K562 (cell line): ENCODE results near the gene NFIC. TPM values are rescaled to one million over a fixed set of nuclear protein-coding genes. Genes with fewer than 3 reads are reported as not detected.

Source experiments
- ASH1L ChIP-seq: fragments of 450-650 bp; IDR thresholded peaks from 2 replicates; pipeline ENCODE4 v1.6.1; 2018; ENCODE audit warnings: borderline replicate concordance, mild to moderate bottlenecking, low read depth; ENCODE audit not compliant: partially characterized antibody
- ATF3 ChIP-seq, 2 experiments: fragments of 450-650 bp in 1 of 2; sonication (generic) in 1 of 2; formaldehyde crosslinking in 1 of 2; IDR thresholded peaks in 1 of 2; conservative IDR thresholded peaks in 1 of 2; 2 replicates each; pipeline versions ENCODE4 v1.6.1 to v1.8.1; 2016 to 2023; ENCODE audit warnings: mild to moderate bottlenecking in 2 of 2, moderate library complexity in 2 of 2, inconsistent platforms in 1 of 2, missing genetic modification reagents in 1 of 2
- BCOR ChIP-seq: fragments of 450-650 bp; IDR thresholded peaks from 2 replicates; pipeline ENCODE4 v1.6.1; 2016
- GATAD2A ChIP-seq: fragments of 450-650 bp; IDR thresholded peaks from 2 replicates; pipeline ENCODE4 v1.6.1; 2017
- HNRNPL ChIP-seq: fragments of 200-400 bp; formaldehyde crosslinking; IDR thresholded peaks from 2 replicates; pipeline ENCODE4 v1.6.1; 2017; ENCODE audit warnings: low read depth, mild to moderate bottlenecking, low read length
- MEIS2 ChIP-seq: fragments of 450-650 bp; IDR thresholded peaks from 2 replicates; pipeline ENCODE4 v1.6.1; 2014; ENCODE audit warnings: mild to moderate bottlenecking; ENCODE audit not compliant: partially characterized antibody
- MNT ChIP-seq, 2 experiments: fragments of 450-650 bp; conservative IDR thresholded peaks; 2 replicates each; pipeline ENCODE4 v1.6.1; 2017; ENCODE audit warnings: mild to moderate bottlenecking in 2 of 2, moderate library complexity in 2 of 2
- NFYB ChIP-seq: IDR thresholded peaks from 2 replicates; pipeline ENCODE4 v1.6.1; 2011; ENCODE audit warnings: mild to moderate bottlenecking, moderate library complexity; ENCODE audit not compliant: insufficient read length; ENCODE audit errors: extremely low read depth
- NUFIP1 ChIP-seq: fragments of 450-650 bp; IDR thresholded peaks from 2 replicates; pipeline ENCODE4 v1.6.1; 2018; ENCODE audit not compliant: partially characterized antibody
- ZNF408 ChIP-seq: fragments of 250-450 bp; sonication (Bioruptor Pico); IDR thresholded peaks from 2 replicates; pipeline ENCODE4 v1.4.0; 2020; ENCODE audit warnings: low read depth, mild to moderate bottlenecking, moderate library complexity
- polyA plus RNA-seq, 8 experiments: library from polyadenylated mRNA; depleted of rRNA in 4 of 8; stranded (reverse) in 5 of 8; unstranded in 3 of 8; fragments of >200 nt; fragmentation: Nextera tagmentation in 2 of 8; fragmentation: Illumina TruSeq in 1 of 8; extraction: Ambion mirVana in 2 of 8; extraction: Trizol in 1 of 8; gene quantifications; 2 replicates each; pipeline versions ENCODE4 v1.2.1 to v1.2.3, GENCODE V29; 2011 to 2014; ENCODE audit warnings: inconsistent platforms in 1 of 8, missing spikeins in 1 of 8
- total RNA-seq, 7 experiments: library from RNA; depleted of rRNA in 6 of 7; stranded (reverse); fragments of >200 nt in 6 of 7; fragmentation: Illumina TruSeq in 2 of 7; extraction: Trizol in 2 of 7; gene quantifications; 2 replicates each; pipeline versions ENCODE4 v1.2.1 to v1.2.3, GENCODE V29; 2011 to 2021; ENCODE audit warnings: low replicate concordance in 1 of 7
- TF ChIP-seq, protein P1 (sequence below), 2 experiments: fragments of 450-650 bp in 1 of 2; sonication (generic) in 1 of 2; formaldehyde crosslinking; conservative IDR thresholded peaks; 2 replicates each; pipeline versions ENCODE4 v1.4.0 to v1.8.1; 2020 to 2022; ENCODE audit warnings: mild to moderate bottlenecking in 1 of 2, missing genetic modification reagents in 1 of 2
- TF ChIP-seq, protein P2 (sequence below), 2 experiments: fragments of 450-650 bp; formaldehyde crosslinking in 1 of 2; IDR thresholded peaks; 2 replicates each; pipeline versions ENCODE4 v1.4.0 to v1.6.1; 2014 to 2020; ENCODE audit warnings: mild to moderate bottlenecking in 2 of 2, borderline replicate concordance in 1 of 2, low read depth in 1 of 2

Gene NFIC
- total and polyA plus RNA-seq, 9 of the 15 experiments (the other 6 are each of a cell fraction or from before 2014, with no cell fraction given) = 0.71 to 62.1 (median 6.9) TPM

DNA sequence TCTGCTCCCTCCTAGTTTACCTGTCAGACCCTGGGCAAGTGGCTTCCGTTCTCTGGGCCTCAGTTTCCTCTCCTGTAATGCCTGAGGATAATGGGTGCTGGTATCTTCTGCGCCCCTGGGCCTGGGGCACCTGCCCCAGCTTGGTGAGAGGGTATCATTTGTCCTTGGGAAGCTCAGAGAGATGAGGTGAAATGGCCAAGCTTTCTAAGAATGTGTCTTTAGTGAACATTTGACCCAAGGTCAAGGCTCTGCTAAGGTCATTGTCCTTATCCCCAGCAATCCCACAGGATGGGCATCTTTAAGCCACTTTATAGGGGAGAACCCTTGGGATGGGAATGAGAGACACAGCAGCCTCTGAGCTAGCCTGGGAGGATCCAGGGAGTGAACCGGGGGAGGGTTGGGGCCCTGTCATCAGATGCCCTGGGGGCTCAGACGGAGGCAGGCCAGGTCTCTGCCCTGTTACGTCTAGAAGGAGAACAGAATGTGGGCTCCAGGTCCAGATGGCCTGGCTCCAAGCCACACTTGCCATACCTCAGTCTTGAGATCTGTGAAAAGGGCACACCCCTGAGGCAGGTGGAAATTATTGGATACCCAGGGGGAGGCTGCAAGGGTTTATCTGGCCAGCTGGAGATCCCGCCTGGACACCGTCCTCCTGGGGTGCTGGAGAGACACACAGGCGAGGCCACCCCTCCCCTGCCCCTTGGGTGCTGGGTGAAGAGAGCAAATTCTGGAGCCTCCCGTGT, 1.1 kb upstream of the NFIC start (continued):
- TF ChIP-seq ATF3 (IDR thresholded peaks at IDR 0.05) (no peak), ATF3 (CRISPR knock-in tag; conservative IDR thresholded peaks at IDR 0.05) (no peak), NUFIP1 (no peak), ZNF408 (CRISPR knock-in tag) (no peak), NFYB (no peak), GATAD2A (no peak), ASH1L (no peak), MEIS2 (no peak), HNRNPL (no peak), BCOR (peak; percentile 98), MNT (conservative IDR thresholded peaks at IDR 0.05) (no peak)
- TF ChIP-seq, protein P1, sequence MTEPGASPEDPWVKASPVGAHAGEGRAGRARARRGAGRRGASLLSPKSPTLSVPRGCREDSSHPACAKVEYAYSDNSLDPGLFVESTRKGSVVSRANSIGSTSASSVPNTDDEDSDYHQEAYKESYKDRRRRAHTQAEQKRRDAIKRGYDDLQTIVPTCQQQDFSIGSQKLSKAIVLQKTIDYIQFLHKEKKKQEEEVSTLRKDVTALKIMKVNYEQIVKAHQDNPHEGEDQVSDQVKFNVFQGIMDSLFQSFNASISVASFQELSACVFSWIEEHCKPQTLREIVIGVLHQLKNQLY (CRISPR knock-in tag; conservative IDR thresholded peaks at IDR 0.05) = 0 out of 4 replicates have a peak, but pooled peaks of 1 of the 2 experiments have one; percentile 38
- TF ChIP-seq, protein P2, sequence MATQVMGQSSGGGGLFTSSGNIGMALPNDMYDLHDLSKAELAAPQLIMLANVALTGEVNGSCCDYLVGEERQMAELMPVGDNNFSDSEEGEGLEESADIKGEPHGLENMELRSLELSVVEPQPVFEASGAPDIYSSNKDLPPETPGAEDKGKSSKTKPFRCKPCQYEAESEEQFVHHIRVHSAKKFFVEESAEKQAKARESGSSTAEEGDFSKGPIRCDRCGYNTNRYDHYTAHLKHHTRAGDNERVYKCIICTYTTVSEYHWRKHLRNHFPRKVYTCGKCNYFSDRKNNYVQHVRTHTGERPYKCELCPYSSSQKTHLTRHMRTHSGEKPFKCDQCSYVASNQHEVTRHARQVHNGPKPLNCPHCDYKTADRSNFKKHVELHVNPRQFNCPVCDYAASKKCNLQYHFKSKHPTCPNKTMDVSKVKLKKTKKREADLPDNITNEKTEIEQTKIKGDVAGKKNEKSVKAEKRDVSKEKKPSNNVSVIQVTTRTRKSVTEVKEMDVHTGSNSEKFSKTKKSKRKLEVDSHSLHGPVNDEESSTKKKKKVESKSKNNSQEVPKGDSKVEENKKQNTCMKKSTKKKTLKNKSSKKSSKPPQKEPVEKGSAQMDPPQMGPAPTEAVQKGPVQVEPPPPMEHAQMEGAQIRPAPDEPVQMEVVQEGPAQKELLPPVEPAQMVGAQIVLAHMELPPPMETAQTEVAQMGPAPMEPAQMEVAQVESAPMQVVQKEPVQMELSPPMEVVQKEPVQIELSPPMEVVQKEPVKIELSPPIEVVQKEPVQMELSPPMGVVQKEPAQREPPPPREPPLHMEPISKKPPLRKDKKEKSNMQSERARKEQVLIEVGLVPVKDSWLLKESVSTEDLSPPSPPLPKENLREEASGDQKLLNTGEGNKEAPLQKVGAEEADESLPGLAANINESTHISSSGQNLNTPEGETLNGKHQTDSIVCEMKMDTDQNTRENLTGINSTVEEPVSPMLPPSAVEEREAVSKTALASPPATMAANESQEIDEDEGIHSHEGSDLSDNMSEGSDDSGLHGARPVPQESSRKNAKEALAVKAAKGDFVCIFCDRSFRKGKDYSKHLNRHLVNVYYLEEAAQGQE (IDR thresholded peaks at IDR 0.05; ENCODE audit: borderline replicate concordance) = no peak
- TF ChIP-seq, protein P2 (CRISPR knock-in tag; IDR thresholded peaks at IDR 0.05; ENCODE audit: low read depth) = peak; percentile 69; the same call in 1 of the 2 replicates
